ENCODE measurements around the gene NEO1.

DNA sequence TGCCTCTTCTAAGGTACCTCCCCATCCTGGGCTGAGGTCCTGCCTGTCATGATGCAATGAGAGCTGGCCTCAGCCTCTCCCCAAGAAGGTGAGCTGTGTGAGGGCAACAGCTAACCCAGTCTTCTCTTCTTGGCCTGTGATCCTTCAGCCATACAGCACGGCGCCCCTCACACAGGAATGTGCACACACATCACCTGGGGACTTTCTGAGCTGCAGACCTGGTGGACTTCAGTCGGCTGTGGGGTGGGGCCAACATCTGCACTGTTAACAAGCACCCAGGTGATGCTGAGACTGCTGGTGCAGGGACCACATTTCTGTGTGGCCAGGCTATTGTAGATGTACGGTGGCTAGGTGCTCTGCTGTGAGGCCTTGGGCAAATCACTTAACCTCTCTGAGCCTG is 302.0 kb downstream of the NEO1 start:
- no peak for TF ChIP-seq RAD21 (conservative IDR thresholded peaks at IDR 0.05 in 1 of 2, IDR thresholded peaks at IDR 0.05 in 1 of 2)
- TF ChIP-seq HOXA7 (CRISPR knock-in tag; IDR thresholded peaks at IDR 0.05), result no peak
- no peak for TF ChIP-seq REST (IDR thresholded peaks at IDR 0.05)
- TF ChIP-seq CTCF (IDR thresholded peaks at IDR 0.05), result no peak
- no peak for TF ChIP-seq NR3C1 (IDR thresholded peaks at IDR 0.05)
- no peak for TF ChIP-seq TP53 (CRISPR knock-in tag; IDR thresholded peaks at IDR 0.05)
- no peak for TF ChIP-seq CEBPB (IDR thresholded peaks at IDR 0.05)
- no peak for TF ChIP-seq FOSL2 (IDR thresholded peaks at IDR 0.05)
- no peak for TF ChIP-seq FOSL2 (CRISPR knock-in tag; IDR thresholded peaks at IDR 0.05)
- TF ChIP-seq EP300 (IDR thresholded peaks at IDR 0.05), result no peak
